Hepatocyte (in vitro differentiated cells): ENCODE results near the gene SPSB4. TPM values are rescaled to one million over a fixed set of nuclear protein-coding genes. Genes with fewer than 3 reads are reported as not detected.
A peak's percentile ranks its signal among the peaks of the same experiment; 100 is the strongest.

Source experiments
- DNase-seq: peaks from one replicate; pipeline ENCODE4 v3.0.0-alpha.2; 2016; ENCODE audit warnings: low spot score
- H2AFZ ChIP-seq: fragments of 200-600 bp; sonication (generic); 2 replicates; pipeline ENCODE4 v1.6.0; 2016; ENCODE audit warnings: antibody characterized with exemption, mild to moderate bottlenecking
- H3K27ac ChIP-seq: fragments of 200-600 bp; sonication (generic); 2 replicates; pipeline ENCODE4 v1.5.1; 2016; ENCODE audit warnings: mild to moderate bottlenecking
- H3K27me3 ChIP-seq: fragments of 200-600 bp; sonication (generic); 2 replicates; pipeline ENCODE4 v1.6.1; 2016
- H3K36me3 ChIP-seq: fragments of 200-600 bp; sonication (generic); replicated peaks from 2 replicates; pipeline ENCODE4 v1.5.1; 2016; ENCODE audit warnings: low read depth; ENCODE audit not compliant: insufficient read depth
- H3K4me1 ChIP-seq: fragments of 200-600 bp; sonication (generic); 2 replicates; pipeline ENCODE4 v1.5.1; 2016; ENCODE audit warnings: mild to moderate bottlenecking, moderate library complexity; ENCODE audit not compliant: insufficient read depth
- H3K4me2 ChIP-seq: fragments of 200-600 bp; sonication (generic); 2 replicates; pipeline ENCODE4 v1.6.0; 2016
- H3K4me3 ChIP-seq: fragments of 200-600 bp; sonication (generic); 2 replicates; pipeline ENCODE4 v1.5.1; 2016; ENCODE audit warnings: mild to moderate bottlenecking
- H3K79me2 ChIP-seq: fragments of 200-600 bp; sonication (generic); 2 replicates; pipeline ENCODE4 v1.6.0; 2017; ENCODE audit warnings: mild to moderate bottlenecking
- H3K9me2 ChIP-seq: fragments of 200-600 bp; sonication (generic); replicated peaks from 2 replicates; pipeline ENCODE4 v1.6.0; 2017; ENCODE audit warnings: mild to moderate bottlenecking; ENCODE audit not compliant: insufficient read depth
- H3K9me3 ChIP-seq: fragments of 200-600 bp; sonication (generic); 2 replicates; pipeline ENCODE4 v1.5.1; 2016; ENCODE audit warnings: low read depth, mild to moderate bottlenecking
- H4K20me1 ChIP-seq: fragments of 200-600 bp; sonication (generic); 2 replicates; pipeline ENCODE4 v1.6.0; 2016; ENCODE audit warnings: mild to moderate bottlenecking; ENCODE audit not compliant: insufficient read depth, poor library complexity, severe bottlenecking
- CTCF ChIP-seq: fragments of 200-600 bp; sonication (generic); IDR thresholded peaks from 2 replicates; pipeline ENCODE4 v1.5.1; 2016; ENCODE audit warnings: antibody characterized with exemption, mild to moderate bottlenecking; ENCODE audit not compliant: poor library complexity
- EZH2 ChIP-seq: fragments of 200-600 bp; sonication (generic); IDR thresholded peaks from 2 replicates; pipeline ENCODE4 v1.6.1; 2016; ENCODE audit warnings: antibody characterized with exemption, mild to moderate bottlenecking, borderline replicate concordance
- EZH2phosphoT487 ChIP-seq: fragments of 200-600 bp; sonication (generic); IDR thresholded peaks from one replicate; pipeline ENCODE4 v1.6.1; 2018; ENCODE audit warnings: antibody characterized with exemption, mild to moderate bottlenecking, low read depth, moderate library complexity; ENCODE audit not compliant: unreplicated experiment, severe bottlenecking
- WGBS: methylation state at CpG from one replicate; pipeline ENCODE4 v1.1.6; 2016; ENCODE audit warnings: low lambda C conversion rate; ENCODE audit errors: missing lambda C conversion rate; 5-methylcytosine and 5-hydroxymethylcytosine counted together
- polyA plus RNA-seq: library from polyadenylated mRNA; unstranded; fragments of >200 nt; fragmentation: Nextera tagmentation; extraction: Ambion mirVana; gene quantifications from 2 replicates; pipeline ENCODE4 v1.2.1, GENCODE V29; 2016
- total RNA-seq: library from RNA; depleted of rRNA; stranded (reverse); fragments of >200 nt; gene quantifications from 2 replicates; pipeline ENCODE4 v1.2.3, GENCODE V29; 2014

The SPSB4 gene
- total and polyA plus RNA-seq, 2 experiments from 2014 or later, result 1.0 to 1.3 TPM

DNA sequence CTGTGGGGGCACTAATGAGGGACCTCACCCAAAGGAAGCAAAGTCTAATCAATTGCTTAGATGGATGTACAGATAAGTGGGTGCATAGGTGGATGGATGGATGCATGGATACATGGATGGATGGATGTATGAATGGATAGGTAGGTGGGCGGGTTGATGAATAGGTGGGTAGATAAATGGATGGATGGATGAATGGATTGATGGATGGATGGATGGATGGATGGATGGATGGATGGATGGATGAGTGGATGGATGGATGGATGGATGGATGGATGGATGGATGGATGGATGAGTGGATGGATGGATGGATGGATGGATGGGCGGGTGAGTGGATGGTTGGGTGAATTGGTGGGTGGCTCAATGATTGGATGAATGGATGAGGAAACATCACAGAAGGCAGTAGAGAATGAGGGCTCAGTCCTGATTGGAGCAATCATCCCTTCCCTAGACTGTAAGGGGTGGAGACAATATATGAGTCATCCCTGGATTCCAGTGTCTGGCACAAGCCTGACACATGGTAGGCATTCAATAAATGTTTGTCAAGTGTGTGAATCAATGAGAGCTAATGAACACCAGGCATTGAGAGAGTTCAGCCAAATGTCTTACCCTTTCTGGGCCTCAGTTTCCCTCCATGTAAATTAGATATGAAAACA lies 140.1 kb downstream of the SPSB4 start:
- H3K4me3 ChIP-seq, result no peak overlapping the region
- no peaks in the 10 kb centered on the region for H3K79me2 ChIP-seq
- no peak for TF ChIP-seq EZH2
- TF ChIP-seq EZH2phosphoT487, result no peak
- no peak for TF ChIP-seq CTCF
- no peak overlapping the region for H3K4me2 ChIP-seq
- 94% methylated on average over 2 of the region's 2 CpGs for WGBS
- no peak overlapping the region for H3K27ac ChIP-seq
- DNase-seq, result no peak
- peaks cover 5% of the 10 kb centered on the region for H3K27me3 ChIP-seq
- H3K9me2 ChIP-seq, result no peaks in the 10 kb centered on the region
- H3K9me3 ChIP-seq, result no peaks in the 10 kb centered on the region
- no peaks in the 10 kb centered on the region for H3K36me3 ChIP-seq
- no peaks in the 10 kb centered on the region for H3K4me1 ChIP-seq
- no peaks in the 10 kb centered on the region for H4K20me1 ChIP-seq
- H2AFZ ChIP-seq, result no peak overlapping the region

DNA sequence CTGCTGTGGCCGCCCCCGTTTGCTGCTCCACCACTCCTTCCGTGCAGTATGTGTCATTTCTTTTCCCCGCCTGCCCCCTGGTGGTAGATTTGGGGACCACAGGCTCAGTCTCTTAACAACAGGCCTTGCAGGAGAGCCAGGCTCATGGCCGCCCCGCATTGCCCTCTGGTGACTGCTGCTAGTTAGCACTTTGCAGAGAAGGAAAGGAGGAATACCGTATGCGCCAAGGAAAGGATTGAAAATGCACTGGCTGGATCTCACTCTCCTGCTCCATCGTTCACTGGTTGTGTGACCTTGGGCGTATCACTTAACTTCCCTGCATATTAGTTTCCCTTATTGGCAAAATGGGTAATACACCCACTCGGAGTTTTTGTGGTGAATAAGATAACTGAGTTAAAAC lies 141.2 kb downstream of the SPSB4 start:
- H3K4me3 ChIP-seq, result no peak overlapping the region
- H3K4me1 ChIP-seq, result no peaks in the 10 kb centered on the region
- WGBS, result 13% methylated on average over 11 of the region's 11 CpGs
- H3K9me2 ChIP-seq, result no peaks in the 10 kb centered on the region
- H4K20me1 ChIP-seq, result no peaks in the 10 kb centered on the region
- peaks cover 11% of the 10 kb centered on the region for H3K27me3 ChIP-seq
- H3K9me3 ChIP-seq, result no peaks in the 10 kb centered on the region
- H2AFZ ChIP-seq, result no peak overlapping the region
- DNase-seq, result peak; percentile 96
- no peaks in the 10 kb centered on the region for H3K36me3 ChIP-seq
- no peaks in the 10 kb centered on the region for H3K79me2 ChIP-seq
- H3K4me2 ChIP-seq, result no peak overlapping the region
- H3K27ac ChIP-seq, result no peak overlapping the region
- no peak for TF ChIP-seq EZH2phosphoT487
- TF ChIP-seq CTCF, result peak; percentile 100
- TF ChIP-seq EZH2, result no peak

- H3K9me2 ChIP-seq, result no peaks in the 10 kb centered on the region
- no peak overlapping the region for H2AFZ ChIP-seq
- no peak for DNase-seq
- no peak overlapping the region for H3K27ac ChIP-seq
- H3K79me2 ChIP-seq, result no peaks in the 10 kb centered on the region
- no peaks in the 10 kb centered on the region for H3K9me3 ChIP-seq
- peaks cover 15% of the 10 kb centered on the region for H3K27me3 ChIP-seq
- no peak overlapping the region for H3K4me3 ChIP-seq
- TF ChIP-seq EZH2phosphoT487 (no peak), CTCF (no peak), EZH2 (no peak)
- no peaks in the 10 kb centered on the region for H3K36me3 ChIP-seq
- 92% methylated on average over 13 of the region's 13 CpGs for WGBS
- H3K4me2 ChIP-seq, result no peak overlapping the region
- H3K4me1 ChIP-seq, result no peaks in the 10 kb centered on the region
- no peaks in the 10 kb centered on the region for H4K20me1 ChIP-seq
Measured at GRCh38 chr3:141193066-141193830, 142.1 kb downstream of the SPSB4 start.

Other genes with a start within 250 kb of the SPSB4 start
- gene SLC25A36, start 109.5 kb upstream of the SPSB4 start, total RNA-seq, result 81.5 and 118 TPM in 2 replicates
- gene SLC25A36, start 109.5 kb upstream of the SPSB4 start, polyA plus RNA-seq, result 38.4 and 41.3 TPM in 2 replicates
- 25.8 and 29.2 TPM in 2 replicates for gene PXYLP1, start 180.5 kb downstream of the SPSB4 start, total RNA-seq
- 14.5 and 21.3 TPM in 2 replicates for gene PXYLP1, start 180.5 kb downstream of the SPSB4 start, polyA plus RNA-seq